ENCODE results near the gene EFCAB11. TPM values are rescaled to one million over a fixed set of nuclear protein-coding genes. Genes with fewer than 3 reads are reported as not detected.

The EFCAB11 gene
- total RNA-seq, 4 donors from 2014 or later = 0.93 to 9.6 (median 3.1) TPM

- peak overlapping the region in 1 of 4 donors; percentile 27 for H3K27ac ChIP-seq
- peaks cover 6 to 39% (median 7%) of the 10 kb centered on the region in 3 donors for H3K4me1 ChIP-seq
- ATAC-seq = peak; percentile 63
- TF ChIP-seq POLR2AphosphoS5 (IDR thresholded peaks at IDR 0.05) (peak; percentile 56), CTCF (IDR thresholded peaks at IDR 0.05) (peak; percentile 92 to 97 (median 96)), EP300 (IDR thresholded peaks at IDR 0.05) (no peak), POLR2A (IDR thresholded peaks at IDR 0.05) (no peak)
- 10 to 17% methylated on average over 6 of the region's 6 CpGs for WGBS, 2 donors (ENCODE audit: low coverage in 1 of 2)
- H3K9me3 ChIP-seq = no peaks in the 10 kb centered on the region
- no peak overlapping the region for H3K4me3 ChIP-seq
- no peaks in the 10 kb centered on the region for H3K36me3 ChIP-seq
- no peaks in the 10 kb centered on the region for H3K27me3 ChIP-seq
Measured at GRCh38 chr14:89915114-89915878, 39.2 kb downstream of the EFCAB11 start.

GRCh38 chr14:89912667-89913211, 41.8 kb downstream of the EFCAB11 start:
- Histone ChIP-seq H3K27me3 (no peaks in the 10 kb centered on the region), H3K36me3 (no peaks in the 10 kb centered on the region), H3K9me3 (no peaks in the 10 kb centered on the region), H3K27ac (peak overlapping the region; percentile 44 to 80 (median 74)), H3K4me3 (no peak overlapping the region), H3K4me1 (peaks cover 6 to 39% (median 7%) of the 10 kb centered on the region in 3 donors)
- 3 to 13% methylated on average over 8 to 9 of the region's 9 CpGs for WGBS, 2 donors (ENCODE audit: low coverage in 1 of 2)
- peak; percentile 85 for ATAC-seq
- TF ChIP-seq CTCF (IDR thresholded peaks at IDR 0.05) (no peak), POLR2AphosphoS5 (IDR thresholded peaks at IDR 0.05) (peak; percentile 69)

GRCh38 chr14:89912221-89912620, 42.3 kb downstream of the EFCAB11 start:
- Histone ChIP-seq H3K4me3 (no peak overlapping the region), H3K9me3 (no peaks in the 10 kb centered on the region), H3K27ac (peak overlapping the region; percentile 37 to 80 (median 74)), H3K4me1 (peaks cover 6 to 39% (median 7%) of the 10 kb centered on the region in 3 donors), H3K27me3 (no peaks in the 10 kb centered on the region), H3K36me3 (no peaks in the 10 kb centered on the region)
- TF ChIP-seq POLR2A (IDR thresholded peaks at IDR 0.05) (no peak), EP300 (IDR thresholded peaks at IDR 0.05) (no peak), POLR2AphosphoS5 (IDR thresholded peaks at IDR 0.05) (no peak), CTCF (IDR thresholded peaks at IDR 0.05) (no peak)
- WGBS, 2 donors (ENCODE audit: low coverage in 1 of 2) = 7 to 32% methylated on average over 2 of the region's 2 CpGs
- no peak for ATAC-seq

- WGBS, 2 donors (ENCODE audit: low coverage in 1 of 2) = 22 to 23% methylated on average over 8 to 10 of the region's 11 CpGs
- no peak overlapping the region for H3K4me3 ChIP-seq
- no peaks in the 10 kb centered on the region for H3K36me3 ChIP-seq
- TF ChIP-seq EP300 (IDR thresholded peaks at IDR 0.05) (no peak), POLR2AphosphoS5 (IDR thresholded peaks at IDR 0.05) (peak; percentile 21)
- no peak for ATAC-seq
- H3K27me3 ChIP-seq = no peaks in the 10 kb centered on the region
- peak overlapping the region; percentile 37 to 77 (median 68) for H3K27ac ChIP-seq
- no peaks in the 10 kb centered on the region for H3K9me3 ChIP-seq
- H3K4me1 ChIP-seq = peaks cover 6 to 39% (median 7%) of the 10 kb centered on the region in 3 donors
Measured at GRCh38 chr14:89911010-89911919, 43.3 kb downstream of the EFCAB11 start.

- H3K27me3 ChIP-seq = no peaks in the 10 kb centered on the region
- H3K9me3 ChIP-seq = no peaks in the 10 kb centered on the region
- ATAC-seq = no peak
- H3K4me1 ChIP-seq = peaks cover 6 to 39% (median 7%) of the 10 kb centered on the region in 3 donors
- no peaks in the 10 kb centered on the region for H3K36me3 ChIP-seq
- TF ChIP-seq CTCF (IDR thresholded peaks at IDR 0.05) (no peak), POLR2AphosphoS5 (IDR thresholded peaks at IDR 0.05) (no peak), EP300 (IDR thresholded peaks at IDR 0.05) (no peak), POLR2A (IDR thresholded peaks at IDR 0.05) (no peak)
- H3K27ac ChIP-seq = peak overlapping the region in 1 of 4 donors; percentile 72
- no peak overlapping the region for H3K4me3 ChIP-seq
- 40 to 42% methylated on average over 5 of the region's 5 CpGs for WGBS, 2 donors (ENCODE audit: low coverage in 1 of 2)
Measured at GRCh38 chr14:89910691-89911009, 43.9 kb downstream of the EFCAB11 start.

All from gastroesophageal sphincter (tissue), 4 donors.